ENCODE results near the gene PTPRS.
"Not testable (repeated sequence)": the region's sequence is repeated elsewhere in the genome, so short reads cannot be mapped to it uniquely, and the experiment has no call there.

Gene PTPRS

GRCh38 chr19:5331790-5332189, 8.8 kb downstream of the PTPRS start:
- DNase-seq = no peak

DNA sequence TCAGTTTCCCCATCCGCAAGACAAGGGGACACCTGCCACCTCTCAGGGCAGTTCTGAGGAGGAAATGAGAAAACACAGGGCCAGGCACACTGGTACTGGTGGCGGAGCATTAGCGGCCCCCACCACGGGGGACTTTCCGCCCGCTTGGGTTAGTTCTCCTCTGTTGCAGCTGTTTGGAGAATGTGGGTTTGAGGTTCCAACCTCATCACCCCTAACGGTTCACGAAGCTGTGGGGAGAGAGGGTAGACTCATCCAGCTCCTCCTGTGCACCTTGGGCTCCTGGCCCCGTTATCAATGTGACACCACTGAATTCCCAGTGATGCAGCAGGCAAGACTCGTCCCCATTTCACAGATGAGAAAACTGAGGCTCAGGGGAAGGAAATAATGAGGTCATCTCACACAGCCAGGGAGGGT, 10.3 kb downstream of the PTPRS start:
- no peak for DNase-seq

DNA sequence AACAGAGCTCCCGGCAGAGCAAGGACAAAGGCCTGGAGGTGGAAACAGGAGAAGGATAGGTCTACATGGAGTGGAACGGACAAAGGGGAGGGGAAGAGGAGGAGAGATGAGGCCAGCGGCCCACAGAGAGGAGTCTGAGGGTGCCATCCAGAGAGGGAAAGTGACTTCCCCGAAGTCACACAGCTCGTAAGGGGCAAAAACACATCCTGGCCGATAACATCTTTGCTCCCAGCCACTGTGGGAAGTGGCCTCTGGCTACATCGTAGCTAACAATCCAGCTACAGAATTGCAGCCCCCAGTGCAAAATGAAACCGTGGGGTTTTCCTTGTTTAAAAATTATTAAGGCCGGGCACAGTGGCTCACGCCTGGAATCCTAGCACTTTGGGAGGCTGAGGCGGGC, 11.5 kb downstream of the PTPRS start:
- DNase-seq = no peak

- DNase-seq = not testable (repeated sequence)
Measured at GRCh38 chr19:5328407-5328806, 12.2 kb downstream of the PTPRS start.

GRCh38 chr19:5326986-5327623, 13.5 kb downstream of the PTPRS start:
- no peak for DNase-seq

DNA sequence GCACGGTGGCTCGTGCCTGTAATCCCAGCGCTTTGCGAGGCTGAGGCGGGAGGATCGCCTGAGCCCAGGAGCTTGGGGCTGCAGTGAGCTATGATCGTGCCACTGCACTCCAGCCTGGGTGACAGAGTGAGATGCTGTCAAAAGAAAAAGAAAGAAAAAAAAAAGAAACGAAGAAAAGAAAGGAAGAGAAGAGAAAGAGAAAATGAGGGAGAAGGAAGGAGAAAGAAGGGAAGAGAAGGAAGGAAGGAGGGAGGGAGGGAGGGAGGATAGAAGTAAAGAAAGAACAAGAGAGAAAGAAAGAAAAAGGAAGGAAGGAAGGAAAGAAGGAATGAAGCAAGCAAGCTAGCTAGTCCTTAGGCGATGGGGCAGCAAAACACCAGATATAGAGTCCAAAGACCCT, 14.1 kb downstream of the PTPRS start:
- DNase-seq = no peak

DNA sequence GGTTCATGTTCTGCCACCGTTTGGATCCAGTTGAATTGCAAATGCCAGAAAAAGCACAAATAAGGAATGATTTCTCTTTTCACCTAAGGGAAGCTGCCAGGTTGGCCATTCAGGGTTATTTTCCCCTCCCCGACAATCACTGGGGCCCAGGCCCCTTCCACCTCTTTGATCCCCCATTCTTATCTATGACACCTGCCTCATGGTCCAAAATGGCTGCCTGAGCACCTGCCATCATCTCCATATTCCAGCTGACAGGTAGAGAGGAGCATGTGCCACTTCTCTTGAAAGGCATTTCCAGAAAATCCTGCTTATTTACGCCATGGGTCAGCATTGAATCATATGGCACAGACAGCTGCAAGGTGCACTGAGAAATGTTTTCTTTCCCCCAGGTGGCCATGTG, 15.7 kb downstream of the PTPRS start:
- DNase-seq = no peak

GRCh38 chr19:5323475-5323811, 17.2 kb downstream of the PTPRS start:
- no peak for DNase-seq

- no peak for DNase-seq
Measured at GRCh38 chr19:5321851-5322681, 18.5 kb downstream of the PTPRS start.

GRCh38 chr19:5321066-5321642, 19.5 kb downstream of the PTPRS start:
- no peak for DNase-seq

DNA sequence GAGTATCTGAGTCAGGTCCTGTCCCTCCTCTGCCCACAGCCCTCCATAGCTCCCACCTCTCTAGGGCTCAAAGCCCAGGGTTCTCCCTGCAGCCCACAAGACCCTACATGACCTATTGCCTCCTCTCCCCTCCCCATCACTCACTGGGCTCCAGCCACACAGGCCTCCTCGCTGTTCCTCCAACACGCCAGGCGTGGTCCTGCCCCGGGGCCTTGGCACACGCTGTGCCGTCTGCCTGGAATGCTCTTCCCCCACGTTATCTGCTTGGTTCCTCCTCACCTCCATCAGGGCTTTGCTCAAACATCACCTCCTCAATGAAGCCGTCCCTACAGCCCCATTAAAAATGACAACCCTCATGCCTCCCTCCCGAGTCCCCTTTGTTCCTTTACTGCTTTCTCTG, 21.1 kb downstream of the PTPRS start:
- no peak for DNase-seq

- no peak for DNase-seq
Measured at GRCh38 chr19:5318306-5318705, 22.3 kb downstream of the PTPRS start.

DNA sequence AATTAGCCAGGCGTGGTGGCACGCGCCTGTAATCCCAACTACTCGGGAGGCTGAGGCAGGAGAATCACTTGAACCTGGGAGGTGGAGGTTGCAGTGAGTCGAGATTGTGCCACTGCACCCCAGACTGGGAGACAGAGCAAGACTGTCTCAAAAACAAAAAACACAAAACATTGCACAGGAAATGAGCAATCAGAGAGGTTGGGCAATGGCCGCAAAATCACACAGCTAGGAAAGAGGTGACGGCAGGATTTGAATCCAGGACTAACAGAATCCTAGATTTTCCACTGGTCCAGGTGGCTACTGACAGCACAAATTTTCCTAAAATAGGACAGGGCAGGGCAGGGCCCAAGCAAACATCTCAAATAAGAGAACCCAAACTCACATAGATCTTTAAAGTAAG, 23.3 kb downstream of the PTPRS start:
- no peak for DNase-seq

DNA sequence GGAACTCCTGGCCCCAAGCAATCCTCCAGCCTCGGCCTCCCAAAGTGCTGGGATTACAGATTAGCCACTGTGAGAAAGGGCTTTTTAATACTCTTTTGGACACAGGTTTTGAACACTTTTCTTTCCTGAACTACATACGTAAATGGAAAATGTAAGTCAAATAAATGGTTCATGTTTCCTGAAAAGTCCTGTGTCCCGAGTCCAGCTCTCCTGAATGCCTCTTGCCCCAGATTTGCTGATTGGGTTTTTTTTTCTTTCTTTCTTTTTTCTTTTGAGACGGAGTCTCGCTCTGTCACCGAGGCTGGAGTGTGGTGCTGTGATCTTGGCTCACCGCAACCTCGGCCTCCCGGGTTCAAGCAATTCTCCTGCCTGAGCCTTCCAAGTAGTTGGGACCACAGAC, 24.5 kb downstream of the PTPRS start:
- no peak for DNase-seq

DNA sequence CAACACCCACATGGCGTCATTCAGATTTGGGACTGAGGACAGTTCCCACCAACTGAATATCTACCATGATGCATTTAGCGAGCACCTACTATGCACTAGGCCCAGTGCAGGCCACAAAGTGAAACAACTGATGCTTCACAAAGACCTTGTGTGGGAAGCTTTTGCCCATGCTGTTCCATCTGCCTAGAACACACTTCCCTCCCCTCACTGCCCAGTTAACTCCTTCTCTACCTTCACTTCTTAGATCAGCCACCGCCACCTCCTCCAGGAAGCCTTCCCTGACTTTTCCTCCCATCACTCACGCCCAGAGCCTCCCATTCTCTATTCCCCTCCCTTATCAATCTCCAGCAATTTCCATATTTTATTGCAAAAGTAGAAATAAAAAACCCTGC, 25.7 kb downstream of the PTPRS start:
- no peak for DNase-seq

GRCh38 chr19:5314012-5314906, 26.4 kb downstream of the PTPRS start:
- DNase-seq = no peak

DNA sequence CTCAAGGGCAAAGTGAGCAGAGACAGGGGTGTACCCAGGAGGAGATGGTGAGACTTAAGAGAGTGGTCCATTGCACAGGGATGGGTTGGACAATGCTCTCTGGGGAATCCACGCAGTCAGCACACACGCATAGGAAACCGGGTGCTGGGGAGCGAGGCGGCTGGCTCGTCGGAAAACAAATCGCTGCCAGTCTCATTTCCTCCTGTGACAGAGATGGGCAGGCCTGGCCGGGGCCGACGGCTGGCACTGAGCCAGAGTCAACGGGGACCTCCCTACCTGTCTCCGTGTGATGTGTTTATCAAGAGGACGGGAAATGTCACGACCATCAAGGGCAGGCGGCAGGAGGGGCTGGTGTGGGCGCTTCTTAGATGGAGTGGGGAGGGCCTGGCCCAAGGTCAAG, 27.3 kb downstream of the PTPRS start:
- no peak for DNase-seq

- DNase-seq = no peak
Measured at GRCh38 chr19:5312058-5312457, 28.6 kb downstream of the PTPRS start.

- DNase-seq = no peak
Measured at GRCh38 chr19:5309438-5310204, 31.0 kb downstream of the PTPRS start.

DNA sequence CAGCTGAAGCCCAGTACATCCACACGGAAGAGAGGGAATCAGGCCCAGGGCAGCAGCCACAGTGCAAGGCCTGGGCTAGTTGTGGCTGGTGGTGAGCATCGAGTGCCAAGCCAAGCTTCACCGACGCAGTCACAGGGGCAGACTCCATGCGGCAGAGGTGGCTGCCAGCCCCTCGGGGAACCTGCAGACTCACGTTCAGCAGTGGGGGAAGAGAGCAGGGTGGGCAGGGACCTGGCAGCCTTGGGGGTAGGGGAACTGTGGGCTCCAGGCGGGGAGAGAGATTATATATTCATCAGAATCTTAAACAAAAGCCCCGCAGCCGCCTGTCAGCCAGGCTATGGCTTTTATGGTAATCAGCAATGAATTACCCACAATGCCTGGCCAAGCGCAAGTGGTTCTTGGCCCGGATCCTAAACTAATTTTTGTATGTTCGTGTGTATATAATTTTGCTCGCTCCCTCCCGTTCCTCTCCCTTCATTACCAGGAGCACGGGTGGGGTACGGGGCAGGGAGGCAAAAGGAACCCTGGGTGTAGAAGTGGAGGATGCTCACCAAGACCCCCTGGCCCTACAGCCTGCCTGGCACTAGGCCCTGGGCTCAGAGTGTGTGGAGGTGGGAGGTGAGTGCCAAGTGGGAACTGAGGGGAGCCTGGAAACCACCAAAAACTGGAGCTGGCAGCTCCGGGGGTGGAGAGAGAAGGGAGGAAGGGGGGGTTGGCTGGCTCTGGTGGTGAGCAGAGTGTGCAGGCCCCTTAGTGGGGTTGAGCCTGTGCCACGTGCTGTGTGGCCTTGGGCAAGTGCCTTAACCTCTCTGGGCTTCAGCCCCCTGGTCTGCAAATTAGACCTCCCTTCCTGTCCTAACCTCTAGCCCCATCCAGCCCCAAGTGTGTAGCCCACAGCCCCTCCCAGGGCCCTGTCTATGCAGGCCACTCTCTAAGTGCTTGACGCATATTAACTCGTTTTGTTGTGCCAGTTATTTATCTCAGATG, 31.9 kb downstream of the PTPRS start:
- DNase-seq = no peak

DNA sequence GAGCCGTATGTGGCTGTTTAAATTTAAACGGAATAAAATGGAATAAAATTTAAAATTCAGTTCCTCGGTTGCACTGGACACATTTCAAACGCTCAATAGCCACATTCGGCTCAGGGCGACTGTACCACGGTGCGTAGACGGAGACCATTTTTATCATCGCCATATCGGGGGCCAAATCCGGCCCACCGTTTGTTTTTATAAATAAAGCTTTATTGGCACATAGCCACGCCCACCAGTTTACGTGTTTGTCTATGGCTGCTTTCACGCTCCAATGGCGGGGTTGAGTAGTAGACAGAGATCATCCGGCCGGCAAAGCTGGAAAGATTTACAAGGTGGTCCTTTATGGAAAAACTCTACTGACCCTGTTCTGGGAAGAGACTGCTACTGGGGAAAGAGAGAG, 33.0 kb downstream of the PTPRS start:
- no peak for DNase-seq

Measured in activated effector memory CD4-positive, alpha-beta T cell treated with anti-CD3 and anti-CD28 coated beads, Interleukin-2, amount 50 U/mL, for 16 hours (primary cell).